ENCODE measurements around the gene WNK1.
A peak's percentile ranks its signal among the peaks of the same experiment; 100 is the strongest.

WNK1 gene

DNA sequence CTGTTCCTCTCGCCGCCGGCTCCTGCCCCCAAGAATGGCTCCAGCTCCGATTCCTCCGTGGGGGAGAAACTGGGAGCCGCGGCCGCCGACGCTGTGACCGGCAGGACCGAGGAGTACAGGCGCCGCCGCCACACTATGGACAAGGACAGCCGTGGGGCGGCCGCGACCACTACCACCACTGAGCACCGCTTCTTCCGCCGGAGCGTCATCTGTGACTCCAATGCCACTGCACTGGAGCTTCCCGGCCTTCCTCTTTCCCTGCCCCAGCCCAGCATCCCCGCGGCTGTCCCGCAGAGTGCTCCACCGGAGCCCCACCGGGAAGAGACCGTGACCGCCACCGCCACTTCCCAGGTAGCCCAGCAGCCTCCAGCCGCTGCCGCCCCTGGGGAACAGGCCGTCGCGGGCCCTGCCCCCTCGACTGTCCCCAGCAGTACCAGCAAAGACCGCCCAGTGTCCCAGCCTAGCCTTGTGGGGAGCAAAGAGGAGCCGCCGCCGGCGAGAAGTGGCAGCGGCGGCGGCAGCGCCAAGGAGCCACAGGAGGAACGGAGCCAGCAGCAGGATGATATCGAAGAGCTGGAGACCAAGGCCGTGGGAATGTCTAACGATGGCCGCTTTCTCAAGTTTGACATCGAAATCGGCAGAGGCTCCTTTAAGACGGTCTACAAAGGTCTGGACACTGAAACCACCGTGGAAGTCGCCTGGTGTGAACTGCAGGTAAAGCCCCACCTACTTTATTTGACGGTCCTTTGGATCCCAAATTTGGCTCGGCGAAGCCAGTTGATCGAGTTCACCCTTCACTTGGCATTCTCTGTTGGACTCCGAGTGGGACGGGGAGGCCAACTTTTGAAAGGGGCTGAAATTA, 1.5 kb downstream of the WNK1 start:
- H3K4me3 ChIP-seq (ENCODE audit: control insufficient read depth, low read depth, low read length) = peak overlapping the region; percentile 81
- DNase-seq (ENCODE audit: low read depth) = no peak
- TF ChIP-seq, protein P1, sequence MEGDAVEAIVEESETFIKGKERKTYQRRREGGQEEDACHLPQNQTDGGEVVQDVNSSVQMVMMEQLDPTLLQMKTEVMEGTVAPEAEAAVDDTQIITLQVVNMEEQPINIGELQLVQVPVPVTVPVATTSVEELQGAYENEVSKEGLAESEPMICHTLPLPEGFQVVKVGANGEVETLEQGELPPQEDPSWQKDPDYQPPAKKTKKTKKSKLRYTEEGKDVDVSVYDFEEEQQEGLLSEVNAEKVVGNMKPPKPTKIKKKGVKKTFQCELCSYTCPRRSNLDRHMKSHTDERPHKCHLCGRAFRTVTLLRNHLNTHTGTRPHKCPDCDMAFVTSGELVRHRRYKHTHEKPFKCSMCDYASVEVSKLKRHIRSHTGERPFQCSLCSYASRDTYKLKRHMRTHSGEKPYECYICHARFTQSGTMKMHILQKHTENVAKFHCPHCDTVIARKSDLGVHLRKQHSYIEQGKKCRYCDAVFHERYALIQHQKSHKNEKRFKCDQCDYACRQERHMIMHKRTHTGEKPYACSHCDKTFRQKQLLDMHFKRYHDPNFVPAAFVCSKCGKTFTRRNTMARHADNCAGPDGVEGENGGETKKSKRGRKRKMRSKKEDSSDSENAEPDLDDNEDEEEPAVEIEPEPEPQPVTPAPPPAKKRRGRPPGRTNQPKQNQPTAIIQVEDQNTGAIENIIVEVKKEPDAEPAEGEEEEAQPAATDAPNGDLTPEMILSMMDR (IDR thresholded peaks at IDR 0.05; ENCODE audit: control insufficient read depth, insufficient read depth, low read depth, low read length, missing control alignments) = peak; percentile 9

DNA sequence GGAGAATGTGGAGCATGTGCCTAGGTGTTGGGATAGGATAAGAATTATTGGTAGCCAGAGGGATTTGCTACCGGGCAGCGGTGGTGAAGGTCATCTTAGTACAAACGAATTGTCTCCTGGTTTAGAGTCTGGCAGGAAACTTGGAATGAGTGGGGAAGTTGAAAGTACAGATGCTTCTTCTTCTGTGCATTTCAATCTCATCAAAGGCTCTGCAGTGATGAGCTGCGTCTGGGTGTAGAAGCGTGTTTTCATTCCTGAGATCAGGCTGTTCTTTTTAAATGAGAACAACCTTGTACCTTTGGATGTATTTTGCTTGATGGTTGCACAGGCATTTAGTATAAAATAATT, 2.1 kb downstream of the WNK1 start:
- DNase-seq (ENCODE audit: low read depth) = no peak
- TF ChIP-seq, protein P1 (IDR thresholded peaks at IDR 0.05; ENCODE audit: control insufficient read depth, insufficient read depth, low read depth, low read length, missing control alignments) = no peak
- H3K4me3 ChIP-seq (ENCODE audit: control insufficient read depth, low read depth, low read length) = peak overlapping the region; percentile 81

DNA sequence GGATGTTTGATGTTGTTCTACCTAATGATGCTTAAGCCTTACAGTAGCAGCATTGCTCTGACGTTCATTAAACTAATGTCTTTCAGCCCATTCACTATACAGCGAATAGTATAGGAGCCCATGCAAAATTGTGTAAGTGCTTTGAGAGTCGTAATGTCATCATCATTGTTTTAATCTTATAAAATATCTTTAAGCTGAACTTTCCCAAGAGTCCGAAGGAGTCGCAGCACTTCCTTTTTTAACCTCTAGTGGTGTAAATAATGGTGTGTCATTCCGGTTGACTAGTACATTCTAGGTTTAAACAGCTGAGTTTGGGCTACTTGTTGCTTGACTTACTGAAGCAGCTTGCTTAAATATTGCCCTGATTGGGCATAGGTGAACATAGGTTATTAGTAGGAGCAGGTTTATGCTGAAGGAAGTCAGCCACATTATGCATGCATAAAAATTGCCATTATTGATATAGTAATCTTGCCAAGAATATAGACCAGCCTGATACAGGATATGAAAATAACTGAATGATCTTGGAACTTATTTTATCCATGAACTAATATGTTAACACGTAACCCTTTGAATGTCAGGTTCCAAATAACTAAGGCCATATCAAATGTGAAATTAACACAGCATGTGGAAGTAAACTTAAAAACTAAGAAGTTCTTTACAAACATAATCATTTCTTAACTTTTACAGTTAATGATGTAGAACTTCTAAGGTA, 2.6 kb downstream of the WNK1 start:
- TF ChIP-seq, protein P1 (IDR thresholded peaks at IDR 0.05; ENCODE audit: control insufficient read depth, insufficient read depth, low read depth, low read length, missing control alignments) = peak; percentile 47
- peak overlapping the region; percentile 81 for H3K4me3 ChIP-seq (ENCODE audit: control insufficient read depth, low read depth, low read length)
- no peak for DNase-seq (ENCODE audit: low read depth)

DNA sequence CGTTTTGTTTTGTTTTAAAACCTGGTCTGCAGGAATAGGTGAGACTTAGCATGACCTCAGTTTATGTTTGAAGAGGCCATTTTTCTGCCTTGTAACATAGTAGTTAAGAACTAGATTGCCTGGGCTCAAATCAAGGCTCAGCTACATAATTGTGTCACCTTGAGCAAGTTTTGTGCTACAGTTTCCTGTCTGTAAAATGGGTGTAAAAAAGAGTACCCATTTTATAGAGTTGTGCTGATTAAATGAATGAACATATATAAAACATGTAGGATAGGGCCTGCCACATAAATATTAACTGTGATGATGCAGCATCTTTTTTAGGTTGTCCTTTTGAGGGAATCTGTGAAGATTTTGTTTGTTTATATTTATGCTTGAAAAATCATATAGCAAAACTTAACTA, 7.2 kb downstream of the WNK1 start:
- TF ChIP-seq, protein P1 (IDR thresholded peaks at IDR 0.05; ENCODE audit: control insufficient read depth, insufficient read depth, low read depth, low read length, missing control alignments) = no peak
- DNase-seq (ENCODE audit: low read depth) = no peak
- no peak overlapping the region for H3K4me3 ChIP-seq (ENCODE audit: control insufficient read depth, low read depth, low read length)

DNA sequence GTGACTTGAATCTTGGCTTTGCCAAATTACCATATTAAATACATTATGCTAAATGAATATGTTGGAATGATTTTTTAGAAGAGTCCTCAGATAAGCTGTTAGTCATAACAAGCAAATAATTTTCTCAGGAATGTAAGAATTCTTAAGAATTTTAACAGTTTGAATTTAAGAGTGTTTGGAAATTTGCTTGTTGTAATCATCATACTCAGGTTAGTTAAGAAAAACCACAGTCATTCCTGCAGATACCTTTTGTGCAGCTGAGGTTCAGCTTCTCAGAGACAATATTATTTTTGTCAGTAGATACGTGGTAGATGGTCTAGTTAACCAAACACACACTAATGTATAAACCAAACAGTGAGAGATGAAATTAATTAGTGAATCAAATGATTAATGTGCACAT, 8.9 kb downstream of the WNK1 start:
- no peak for DNase-seq (ENCODE audit: low read depth)
- no peak overlapping the region for H3K4me3 ChIP-seq (ENCODE audit: control insufficient read depth, low read depth, low read length)
- TF ChIP-seq, protein P1 (IDR thresholded peaks at IDR 0.05; ENCODE audit: control insufficient read depth, insufficient read depth, low read depth, low read length, missing control alignments) = no peak

DNA sequence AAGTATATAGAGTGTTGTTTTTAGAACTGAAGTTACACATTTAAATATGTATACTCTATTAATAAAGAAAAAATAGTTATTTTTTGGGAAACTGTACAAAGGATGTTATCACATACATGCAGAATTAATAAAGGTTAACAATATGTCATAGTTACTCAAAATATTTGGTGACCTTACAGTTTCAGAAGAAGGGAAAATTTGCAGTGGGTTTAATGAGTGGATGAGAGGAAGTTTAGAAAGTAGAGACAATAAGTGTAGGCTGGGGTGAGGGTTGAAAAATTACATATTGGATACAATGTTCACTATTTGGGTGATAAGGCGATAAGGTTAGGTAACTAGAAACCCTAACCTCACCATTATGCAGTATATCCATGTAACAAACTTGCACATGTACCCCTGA, 13.5 kb downstream of the WNK1 start:
- DNase-seq (ENCODE audit: low read depth) = no peak
- no peak overlapping the region for H3K4me3 ChIP-seq (ENCODE audit: control insufficient read depth, low read depth, low read length)
- TF ChIP-seq, protein P1 (IDR thresholded peaks at IDR 0.05; ENCODE audit: control insufficient read depth, insufficient read depth, low read depth, low read length, missing control alignments) = no peak
